ENCODE data around the gene PRPS2. TPM values are rescaled to one million over a fixed set of nuclear protein-coding genes. Genes with fewer than 3 reads are reported as not detected.

The PRPS2 gene
- total RNA-seq (47.5 TPM), polyA plus RNA-seq (49.0 TPM)

DNA sequence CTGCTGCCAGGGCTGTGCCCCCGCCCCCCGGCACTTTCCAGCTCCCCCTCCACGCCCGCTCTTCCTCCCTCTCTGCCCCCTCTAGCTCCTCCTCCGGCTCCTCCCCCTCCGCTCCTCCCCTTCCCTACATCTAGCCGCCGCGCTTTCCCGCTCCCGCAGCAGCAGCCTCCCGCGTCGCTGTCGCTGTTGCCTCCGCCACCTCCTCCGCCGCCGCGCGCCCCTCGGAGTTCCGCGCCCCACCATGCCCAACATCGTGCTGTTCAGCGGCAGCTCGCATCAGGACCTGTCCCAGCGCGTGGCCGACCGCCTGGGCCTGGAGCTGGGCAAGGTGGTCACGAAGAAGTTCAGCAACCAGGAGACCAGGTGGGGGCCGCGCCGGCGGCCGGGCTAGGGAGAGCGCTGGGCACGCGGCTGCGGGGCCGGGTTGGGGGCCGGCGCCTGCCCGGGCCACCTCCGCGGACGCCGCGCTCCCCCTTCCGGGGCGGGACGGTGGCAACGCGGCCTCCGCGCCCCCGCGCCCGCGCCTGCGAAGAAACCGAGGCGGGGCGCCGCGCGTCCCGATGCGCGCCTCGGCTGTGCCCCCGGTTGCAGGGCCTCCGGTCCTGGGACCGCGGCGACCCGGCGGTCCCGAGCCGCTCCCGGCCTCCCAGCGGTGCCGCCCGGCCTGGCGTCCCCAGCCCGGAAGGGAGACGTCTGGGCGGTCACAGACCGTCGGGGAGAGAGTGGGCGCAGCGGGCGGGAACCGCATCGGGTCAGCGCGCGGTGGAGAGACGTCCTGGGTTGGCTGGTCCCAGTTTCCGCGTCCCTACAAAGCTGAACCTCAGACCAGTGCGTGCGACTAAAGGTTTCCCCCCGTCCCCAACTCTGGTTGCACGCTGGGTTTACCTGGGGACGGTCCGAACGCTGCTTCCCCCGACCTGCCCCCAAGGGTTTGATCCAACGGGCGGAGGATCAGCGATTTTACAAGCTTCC is at the start of gene PRPS2:
Gene PRPS2 (plus strand): TSS at position 156 of the 972 bp plus-strand sequence. CDS start 86 bp downstream, at position 242.
- Histone ChIP-seq H3K4me1 (ENCODE audit: insufficient read depth) (no peaks in the 10 kb centered on the region), H3K27ac (ENCODE audit: low read depth) (peak within 1 kb of the TSS; percentile 50), H3K36me3 (ENCODE audit: insufficient read depth) (peaks cover 1% of the 10 kb centered on the region), H3K4me3 (ENCODE audit: low read depth, low read length) (peak within 1 kb of the TSS; percentile 89)
- peak; percentile 29 for DNase-seq (ENCODE audit: extremely low spot score)
- WGBS: under 1% methylated on average over 105 of the region's 113 CpGs

DNA sequence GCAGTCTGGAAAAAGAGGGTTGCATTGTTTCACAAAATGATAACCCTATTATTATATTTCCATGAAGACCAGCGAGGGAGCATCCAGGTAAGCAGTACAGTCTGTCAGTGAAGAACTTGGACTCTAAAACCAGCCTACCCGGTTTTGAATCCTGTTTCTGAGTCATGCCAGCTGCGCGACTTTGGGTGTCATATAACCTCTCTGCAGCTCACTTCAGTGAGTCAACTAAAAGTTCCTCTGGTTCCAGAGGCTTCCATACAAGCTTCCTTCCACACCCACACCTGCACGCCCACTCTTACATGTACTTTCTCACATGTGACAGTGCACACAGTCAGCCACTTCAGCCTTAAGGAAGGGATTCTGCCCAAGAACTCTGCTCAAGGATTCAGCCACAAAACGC is 49.8 kb upstream of the PRPS2 start:
- no peaks in the 10 kb centered on the region for H3K36me3 ChIP-seq (ENCODE audit: insufficient read depth)
- DNase-seq (ENCODE audit: extremely low spot score): peak; percentile 6
- H3K4me1 ChIP-seq (ENCODE audit: insufficient read depth): no peaks in the 10 kb centered on the region
- WGBS: 76% methylated on average over 6 of the region's 6 CpGs
- no peak overlapping the region for H3K4me3 ChIP-seq (ENCODE audit: low read depth, low read length)
- H3K27ac ChIP-seq (ENCODE audit: low read depth): no peak overlapping the region

DNA sequence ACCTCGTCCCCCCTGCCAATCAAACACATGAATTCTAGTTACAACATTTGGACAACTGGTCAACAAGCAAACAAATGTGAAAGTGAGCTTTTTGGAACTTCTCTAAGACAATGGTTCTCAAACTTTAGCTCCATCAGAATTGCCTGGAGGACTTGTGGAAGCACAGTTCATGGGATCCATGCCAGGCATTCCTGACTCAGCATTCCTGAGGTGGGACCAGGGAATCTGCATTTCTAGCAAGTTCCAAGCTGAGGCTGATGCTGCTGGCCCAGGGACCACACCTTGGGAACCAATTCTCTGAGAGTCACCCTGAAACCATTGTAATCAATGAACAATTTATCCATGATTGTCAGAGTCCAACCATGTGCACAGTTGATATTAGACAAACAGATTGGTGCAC is 43.8 kb upstream of the PRPS2 start:
- WGBS: 88% methylated on average over 1 of the region's 1 CpG

DNA sequence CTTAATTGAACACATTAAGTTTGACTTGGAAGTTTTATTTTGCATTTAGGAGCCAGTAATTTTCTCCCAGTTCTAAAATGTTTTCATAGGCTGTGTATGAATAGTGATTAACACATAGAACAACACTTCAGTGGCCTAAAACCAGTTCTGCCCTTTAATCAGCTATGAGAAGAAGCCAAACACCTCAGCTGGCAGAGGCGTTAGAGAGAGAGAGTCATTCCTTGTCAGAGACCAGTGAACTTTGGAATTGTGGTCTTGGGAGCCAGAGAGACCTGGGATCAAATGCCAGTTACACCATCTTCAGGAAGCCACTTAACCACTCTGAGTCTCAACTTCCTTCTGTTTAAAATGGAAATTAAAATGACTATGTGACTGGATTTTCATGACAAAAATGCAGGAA is 39.3 kb upstream of the PRPS2 start:
- no peak for DNase-seq (ENCODE audit: extremely low spot score)
- Histone ChIP-seq H3K4me1 (ENCODE audit: insufficient read depth) (no peaks in the 10 kb centered on the region), H3K4me3 (ENCODE audit: low read depth, low read length) (no peak overlapping the region), H3K36me3 (ENCODE audit: insufficient read depth) (no peaks in the 10 kb centered on the region), H3K27ac (ENCODE audit: low read depth) (no peak overlapping the region)
- WGBS: 81% methylated on average over 1 of the region's 1 CpG

More for the DNA sequence above, 43.8 kb upstream of the PRPS2 start:
- no peak for DNase-seq (ENCODE audit: extremely low spot score)
- no peak overlapping the region for H3K27ac ChIP-seq (ENCODE audit: low read depth)
- no peak overlapping the region for H3K4me3 ChIP-seq (ENCODE audit: low read depth, low read length)
- no peaks in the 10 kb centered on the region for H3K36me3 ChIP-seq (ENCODE audit: insufficient read depth)
- H3K4me1 ChIP-seq (ENCODE audit: insufficient read depth): no peaks in the 10 kb centered on the region

DNA sequence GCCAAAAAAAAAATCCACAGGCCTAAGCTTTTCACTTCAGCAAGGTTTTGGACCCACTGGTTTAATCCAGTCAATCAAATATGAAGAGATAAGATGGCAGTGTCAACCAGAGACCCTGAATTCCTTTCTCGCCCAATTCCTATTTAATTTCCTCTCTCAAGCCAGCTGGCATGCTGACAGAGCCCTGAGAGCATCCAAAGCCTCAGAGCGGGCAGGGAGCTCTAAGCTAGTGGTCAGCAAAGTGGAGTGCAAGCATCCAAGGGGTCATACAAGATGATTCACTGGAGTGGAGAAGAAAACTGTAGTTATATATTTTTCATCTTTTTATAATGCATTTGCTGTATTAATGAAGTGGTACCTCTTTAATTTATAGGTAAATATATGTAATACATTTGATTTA is 37.8 kb upstream of the PRPS2 start:
- Histone ChIP-seq H3K27ac (ENCODE audit: low read depth) (no peak overlapping the region), H3K4me3 (ENCODE audit: low read depth, low read length) (no peak overlapping the region), H3K36me3 (ENCODE audit: insufficient read depth) (no peaks in the 10 kb centered on the region), H3K4me1 (ENCODE audit: insufficient read depth) (no peaks in the 10 kb centered on the region)
- WGBS: 52% methylated on average over 2 of the region's 2 CpGs
- no peak for DNase-seq (ENCODE audit: extremely low spot score)

DNA sequence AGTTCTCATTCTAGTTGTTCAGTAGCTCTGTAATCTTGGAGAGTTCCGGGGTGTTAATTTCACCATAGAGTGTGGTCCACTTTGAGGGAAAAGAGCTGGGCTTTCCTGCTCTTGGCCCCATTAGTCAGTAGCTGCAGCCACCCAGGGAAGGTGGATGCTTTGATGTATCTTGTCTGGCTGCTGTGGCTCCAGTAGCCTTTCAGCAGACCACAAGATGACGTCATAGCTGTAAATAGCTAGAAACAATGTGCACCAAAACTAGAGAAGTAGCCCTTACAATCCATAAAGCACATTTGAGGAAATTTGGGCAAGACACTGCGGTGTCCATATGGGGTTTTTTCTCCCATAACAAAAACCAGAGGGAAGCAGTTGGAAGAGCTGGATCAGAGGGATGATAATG is 32.9 kb upstream of the PRPS2 start:
- DNase-seq (ENCODE audit: extremely low spot score): no peak
- H3K27ac ChIP-seq (ENCODE audit: low read depth): no peak overlapping the region
- H3K4me1 ChIP-seq (ENCODE audit: insufficient read depth): no peaks in the 10 kb centered on the region
- H3K36me3 ChIP-seq (ENCODE audit: insufficient read depth): no peaks in the 10 kb centered on the region
- H3K4me3 ChIP-seq (ENCODE audit: low read depth, low read length): no peak overlapping the region
- WGBS: 80% methylated on average over 3 of the region's 3 CpGs

DNA sequence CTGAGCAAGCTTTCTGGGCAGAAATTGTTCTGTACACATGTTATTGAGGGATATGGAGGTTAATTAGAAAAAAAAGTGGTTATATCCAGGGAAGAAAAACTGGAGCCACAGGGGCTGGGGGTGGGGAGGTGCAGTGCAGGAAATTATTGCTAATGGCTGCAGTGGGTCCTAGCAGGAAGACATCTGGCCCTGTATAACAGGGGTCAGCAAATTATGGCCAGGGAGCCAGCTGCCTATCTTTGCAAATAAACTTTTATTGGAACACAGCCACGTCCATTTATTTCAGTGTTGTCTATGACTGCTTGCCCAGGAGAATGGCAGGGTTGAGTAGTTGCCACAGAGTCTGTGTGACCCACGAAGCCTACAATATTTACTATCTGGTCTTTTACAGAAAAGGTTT is 23.4 kb upstream of the PRPS2 start:
- Histone ChIP-seq H3K36me3 (ENCODE audit: insufficient read depth) (no peaks in the 10 kb centered on the region), H3K4me1 (ENCODE audit: insufficient read depth) (no peaks in the 10 kb centered on the region), H3K27ac (ENCODE audit: low read depth) (no peak overlapping the region), H3K4me3 (ENCODE audit: low read depth, low read length) (no peak overlapping the region)
- no peak for DNase-seq (ENCODE audit: extremely low spot score)
- 40% methylated on average over 2 of the region's 2 CpGs for WGBS

DNA sequence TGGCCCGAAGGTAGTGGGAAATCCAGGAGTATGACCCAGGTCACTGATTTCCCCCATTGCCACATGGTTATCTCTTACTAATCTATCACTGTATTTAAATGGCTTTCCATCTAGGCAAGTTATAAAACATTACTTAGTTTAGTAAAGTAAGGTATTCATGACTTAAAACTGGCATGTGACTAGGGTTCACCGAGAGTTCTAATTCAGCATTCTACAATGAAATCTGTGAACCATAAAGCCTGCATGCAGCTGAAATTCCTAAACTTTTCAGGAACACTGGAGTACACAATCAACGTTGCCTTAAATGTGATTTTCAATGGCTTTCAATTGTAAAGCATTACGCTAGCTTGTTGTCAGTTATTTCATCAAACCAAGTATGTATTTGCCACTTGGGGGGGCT is 22.7 kb upstream of the PRPS2 start:
- Histone ChIP-seq H3K36me3 (ENCODE audit: insufficient read depth) (no peaks in the 10 kb centered on the region), H3K27ac (ENCODE audit: low read depth) (no peak overlapping the region), H3K4me1 (ENCODE audit: insufficient read depth) (no peaks in the 10 kb centered on the region), H3K4me3 (ENCODE audit: low read depth, low read length) (no peak overlapping the region)
- 86% methylated on average over 4 of the region's 4 CpGs for WGBS
- no peak for DNase-seq (ENCODE audit: extremely low spot score)

DNA sequence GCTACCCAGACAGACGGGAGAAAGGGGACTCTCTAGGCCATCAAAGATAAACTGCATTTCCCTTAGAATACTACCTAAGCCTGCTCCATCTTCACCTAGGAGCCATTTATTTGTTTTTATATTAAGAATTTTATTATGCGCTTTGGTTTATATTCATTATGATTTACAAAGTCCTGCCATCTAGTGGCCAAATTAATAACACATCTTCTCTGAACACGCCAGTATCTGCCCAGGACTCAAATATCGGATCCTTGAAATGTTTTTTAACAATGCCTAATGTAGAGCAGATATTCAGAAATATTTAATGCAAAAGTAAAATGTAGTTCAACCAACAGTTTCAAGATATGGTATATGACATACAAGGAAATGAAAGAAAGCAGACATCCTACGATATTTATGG is 20.8 kb upstream of the PRPS2 start:
- WGBS: 27% methylated on average over 5 of the region's 5 CpGs
- Histone ChIP-seq H3K36me3 (ENCODE audit: insufficient read depth) (no peaks in the 10 kb centered on the region), H3K27ac (ENCODE audit: low read depth) (no peak overlapping the region), H3K4me1 (ENCODE audit: insufficient read depth) (no peaks in the 10 kb centered on the region), H3K4me3 (ENCODE audit: low read depth, low read length) (no peak overlapping the region)
- DNase-seq (ENCODE audit: extremely low spot score): no peak

DNA sequence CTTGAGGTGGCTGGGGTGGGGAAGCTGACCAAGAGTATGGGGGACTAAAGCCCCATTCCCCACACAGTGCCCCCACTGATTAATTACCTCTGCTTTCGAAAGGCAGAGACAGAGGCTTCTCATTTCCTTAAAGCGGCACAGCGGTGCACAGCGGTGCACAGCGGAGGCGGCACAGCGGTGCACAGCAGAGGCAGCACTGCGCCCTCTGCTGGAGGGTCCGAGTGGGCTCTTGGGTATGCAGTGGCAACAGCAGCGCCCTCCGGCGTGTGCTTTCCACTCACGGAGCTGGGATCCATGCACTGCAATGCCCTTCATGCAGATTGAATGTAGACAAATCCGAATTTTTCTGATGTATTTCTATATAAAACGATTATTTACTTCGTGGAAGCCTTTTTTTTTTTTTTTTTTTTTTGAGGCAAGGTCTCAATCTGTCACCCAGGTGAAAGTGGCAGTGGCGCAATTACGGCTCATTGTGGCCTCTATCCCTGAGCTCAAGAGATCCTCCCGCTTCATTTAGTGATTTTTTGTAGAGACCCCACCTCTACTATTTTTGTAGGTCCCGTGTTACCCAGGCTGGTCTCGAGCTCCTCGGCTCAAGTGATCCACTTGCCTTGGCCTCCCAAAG is 19.7 kb upstream of the PRPS2 start:
- no peak overlapping the region for H3K27ac ChIP-seq (ENCODE audit: low read depth)
- 42% methylated on average over 22 of the region's 22 CpGs for WGBS
- H3K4me1 ChIP-seq (ENCODE audit: insufficient read depth): no peaks in the 10 kb centered on the region
- H3K4me3 ChIP-seq (ENCODE audit: low read depth, low read length): no peak overlapping the region
- no peaks in the 10 kb centered on the region for H3K36me3 ChIP-seq (ENCODE audit: insufficient read depth)
- no peak for DNase-seq (ENCODE audit: extremely low spot score)

DNA sequence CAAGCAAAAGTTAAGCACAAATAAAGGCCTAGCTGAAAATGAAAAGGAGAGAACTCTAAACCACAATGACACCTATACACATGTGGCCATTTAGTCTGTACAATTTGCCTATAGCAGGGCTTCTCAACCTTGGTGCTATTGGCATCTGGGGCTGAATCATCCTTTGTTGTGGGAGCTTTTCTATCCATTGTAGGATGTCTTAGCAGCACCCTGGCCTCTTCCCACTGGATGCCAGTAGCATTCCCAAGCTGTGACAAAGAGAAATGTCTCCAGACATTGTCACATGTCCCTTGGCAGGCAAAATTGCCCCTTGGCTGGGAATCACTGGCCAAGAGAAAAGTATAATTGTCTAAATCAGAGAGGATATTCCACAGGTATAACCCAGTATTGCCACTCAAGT is 13.5 kb upstream of the PRPS2 start:
- DNase-seq (ENCODE audit: extremely low spot score): no peak
- no peaks in the 10 kb centered on the region for H3K36me3 ChIP-seq (ENCODE audit: insufficient read depth)
- H3K4me3 ChIP-seq (ENCODE audit: low read depth, low read length): no peak overlapping the region
- H3K27ac ChIP-seq (ENCODE audit: low read depth): no peak overlapping the region
- H3K4me1 ChIP-seq (ENCODE audit: insufficient read depth): no peaks in the 10 kb centered on the region

DNA sequence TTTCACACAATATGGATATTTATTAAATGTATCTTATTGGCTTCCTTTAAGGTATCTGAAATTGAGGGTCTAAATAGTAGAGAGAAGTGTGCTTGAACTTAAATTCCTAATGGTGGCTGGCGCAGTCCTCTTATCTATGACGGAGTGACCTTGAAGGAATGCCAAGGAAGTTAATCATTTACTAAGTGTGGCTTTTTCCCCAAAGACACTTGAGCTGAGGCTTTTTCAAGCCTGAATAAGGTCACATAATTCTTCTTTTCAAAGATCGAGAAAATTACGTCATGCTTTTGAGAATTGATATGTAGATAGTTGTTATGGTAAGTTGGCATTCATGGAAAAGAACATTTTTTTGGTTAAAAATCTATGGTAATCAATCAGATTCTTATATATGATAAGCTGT is 11.7 kb upstream of the PRPS2 start:
- no peak overlapping the region for H3K27ac ChIP-seq (ENCODE audit: low read depth)
- no peak overlapping the region for H3K4me3 ChIP-seq (ENCODE audit: low read depth, low read length)
- no peak for DNase-seq (ENCODE audit: extremely low spot score)
- WGBS: 60% methylated on average over 4 of the region's 4 CpGs
- no peaks in the 10 kb centered on the region for H3K4me1 ChIP-seq (ENCODE audit: insufficient read depth)
- H3K36me3 ChIP-seq (ENCODE audit: insufficient read depth): no peaks in the 10 kb centered on the region

DNA sequence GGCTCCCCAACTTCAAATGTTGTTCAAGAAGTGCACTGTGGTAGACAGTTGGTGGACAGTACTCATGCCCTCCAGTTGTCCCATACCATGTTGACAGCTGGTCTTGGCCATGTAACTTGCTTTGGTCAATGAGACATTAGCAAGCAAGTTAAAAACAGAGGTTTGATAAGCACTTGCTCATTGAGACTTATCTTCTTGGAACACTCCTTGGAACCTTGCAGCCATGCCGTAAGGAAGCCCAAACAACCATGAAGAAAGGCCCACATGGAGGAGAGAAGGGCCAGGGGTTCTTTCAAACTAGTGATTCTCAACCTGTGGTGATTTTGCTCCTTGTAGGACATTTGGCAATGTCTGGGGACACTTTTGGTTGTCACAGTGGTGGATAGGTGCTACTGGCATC is 2.6 kb upstream of the PRPS2 start:
- WGBS: 97% methylated on average over 1 of the region's 1 CpG

DNA sequence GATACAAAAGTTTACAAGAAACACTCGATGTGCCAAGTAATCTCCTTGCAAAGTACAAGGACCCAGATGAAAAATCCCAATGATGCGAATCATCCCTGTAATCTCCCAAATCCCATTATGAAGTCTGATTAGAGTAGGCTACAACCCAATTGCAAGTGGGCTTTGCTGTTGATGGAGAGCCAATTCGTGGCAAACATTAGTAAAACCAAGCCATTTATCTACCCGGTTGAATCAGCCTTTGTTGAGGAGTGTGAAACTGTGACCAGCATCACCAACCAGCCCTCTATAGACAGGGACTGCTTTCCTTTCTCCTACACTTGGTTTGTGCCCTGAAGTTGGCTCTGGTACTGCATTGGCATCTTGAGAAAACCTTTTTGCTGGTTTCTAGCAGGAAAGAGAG is 1.2 kb upstream of the PRPS2 start:
- no peak overlapping the region for H3K27ac ChIP-seq (ENCODE audit: low read depth)
- 84% methylated on average over 4 of the region's 4 CpGs for WGBS
- no peak overlapping the region for H3K4me3 ChIP-seq (ENCODE audit: low read depth, low read length)
- no peak for DNase-seq (ENCODE audit: extremely low spot score)
- no peaks in the 10 kb centered on the region for H3K4me1 ChIP-seq (ENCODE audit: insufficient read depth)
- peaks cover 1% of the 10 kb centered on the region for H3K36me3 ChIP-seq (ENCODE audit: insufficient read depth)

More for the DNA sequence above, 2.6 kb upstream of the PRPS2 start:
- no peak for DNase-seq (ENCODE audit: extremely low spot score)
- no peaks in the 10 kb centered on the region for H3K4me1 ChIP-seq (ENCODE audit: insufficient read depth)
- no peaks in the 10 kb centered on the region for H3K36me3 ChIP-seq (ENCODE audit: insufficient read depth)
- H3K4me3 ChIP-seq (ENCODE audit: low read depth, low read length): no peak overlapping the region
- no peak overlapping the region for H3K27ac ChIP-seq (ENCODE audit: low read depth)
